Measurements from ENCODE around the gene TBC1D2B.
"Not testable (repeated sequence)": the region's sequence is repeated elsewhere in the genome, so short reads cannot be mapped to it uniquely, and the experiment has no call there.

GRCh38 chr15:77967235-77967615, 110.3 kb downstream of the TBC1D2B start:
- not testable (repeated sequence) for TF ChIP-seq CTCF, POLR2A (IDR thresholded peaks at IDR 0.05)

Data from heart left ventricle (tissue), 13 donors.